ENCODE measurements around the gene FAM136A. TPM values are rescaled to one million over a fixed set of nuclear protein-coding genes. Genes with fewer than 3 reads are reported as not detected.

FAM136A gene
- total and polyA plus RNA-seq, 2 of the 13 experiments (the other 11 are each of a cell fraction or from before 2014, with no cell fraction given): 77.8 to 126 TPM

GRCh38 chr2:70310899-70311298 is 9.0 kb upstream of the FAM136A start (continued):
- TF ChIP-seq KDM1A (CRISPR knock-in tag; IDR thresholded peaks at IDR 0.05) (no peak), HDAC2 (CRISPR knock-in tag; IDR thresholded peaks at IDR 0.05) (no peak), THYN1 (CRISPR knock-in tag; IDR thresholded peaks at IDR 0.05; ENCODE audit: borderline replicate concordance, low read depth) (no peak)

DNA sequence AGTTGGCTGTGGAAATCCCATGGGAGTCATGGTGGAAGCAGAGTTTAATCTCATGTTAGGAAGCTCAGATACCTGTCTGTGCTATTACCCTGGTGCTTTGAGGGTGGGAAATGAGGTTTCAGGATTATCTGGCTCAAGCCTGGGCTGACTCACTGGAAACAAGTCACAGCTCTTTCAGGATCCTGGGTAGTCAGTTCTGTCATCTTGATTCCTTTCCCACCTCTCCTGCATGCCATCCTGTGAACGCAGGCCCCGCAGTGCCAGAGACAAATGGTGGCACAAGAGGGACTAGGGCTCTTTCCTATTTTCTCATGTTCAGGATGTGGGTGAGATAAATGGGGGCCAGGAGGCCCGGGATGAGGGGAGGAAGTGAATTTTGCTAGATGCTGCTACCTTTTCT is 3.7 kb upstream of the FAM136A start:
- TF ChIP-seq ARID2 (CRISPR knock-in tag; IDR thresholded peaks at IDR 0.05; ENCODE audit: borderline replicate concordance): no peak
- no peak for TF ChIP-seq ZNF724P (CRISPR knock-in tag; IDR thresholded peaks at IDR 0.05; ENCODE audit: borderline replicate concordance)
- no peak for TF ChIP-seq CC2D1A (CRISPR knock-in tag; IDR thresholded peaks at IDR 0.05)
- no peak for TF ChIP-seq HBP1 (CRISPR knock-in tag; IDR thresholded peaks at IDR 0.05; ENCODE audit: low read depth)
- TF ChIP-seq ZNF501 (CRISPR knock-in tag; IDR thresholded peaks at IDR 0.05): no peak
- BruUV-seq (replicated peaks): no TSS peak
- Histone ChIP-seq H3K27ac (ENCODE audit: extremely low read length, insufficient read depth, low read length) (no peak overlapping the region), H3K9me3 (ENCODE audit: low read length) (no peaks in the 10 kb centered on the region), H3K4me1 (ENCODE audit: insufficient read depth, low read length) (peaks cover 15% of the 10 kb centered on the region), H3K9ac (ENCODE audit: insufficient read depth, low read depth, low read length) (no peak overlapping the region), H2AFZ (ENCODE audit: low read length) (no peak overlapping the region), H3K79me2 (ENCODE audit: insufficient read depth, low read length) (peaks cover 13% of the 10 kb centered on the region), H3K4me2 (ENCODE audit: low read depth, low read length) (no peak overlapping the region), H3K4me3 (replicated peaks in 1 of 3; ENCODE audit: insufficient read depth in 1 of 3, low read depth in 2 of 3, low read length in 3 of 3) (no peak overlapping the region), H4K20me1 (ENCODE audit: insufficient read depth, low read length) (no peaks in the 10 kb centered on the region), H3K36me3 (replicated peaks in 1 of 2; ENCODE audit: control insufficient read depth in 1 of 2, insufficient read depth in 2 of 2, low read length in 2 of 2) (no peaks in the 10 kb centered on the region), H3K27me3 (ENCODE audit: control insufficient read depth in 1 of 2, insufficient read depth in 2 of 2, low read length in 2 of 2) (peaks cover 0 to 10% of the 10 kb centered on the region in 2 experiments; a peak in 2 of 5 replicates)
- ChIA-PET POLR2A (no interaction called here), CTCF (ENCODE audit: low intra/inter-chr PET ratio, low total read pairs) (no interaction called here)
- intact Hi-C loops (cut with micrococcal nuclease; ENCODE audit: unreplicated experiment) (loop anchor here (2.0 to 10.0 kb wide), 2 partner anchors 35 to 559 kb away; no protein-coding TSS in a partner anchor), in situ Hi-C loops (cut with HindIII; ENCODE audit: extremely low pct_ligation_motif_present, low pct_unique_long_range_greater_than_20kb) (loop anchor here (10.0 kb wide), 1 partner anchor 339 kb away; no protein-coding TSS in a partner anchor)
- DNase-seq (ENCODE audit: low spot score) (no peak), ATAC-seq (no peak), FAIRE-seq (no peak)
- WGBS (ENCODE audit: low lambda C conversion rate): 60% methylated on average over 3 of the region's 3 CpGs

All from HepG2 (cell line).